Thyroid gland (tissue), 4 donors: ENCODE results near the gene NFIB.
A peak's percentile ranks its signal among the peaks of the same experiment; 100 is the strongest.

Experiments used
- CTCF ChIP-seq, 6 experiments: fragments of 200-600 bp in 3 of 6; fragments of 450-650 bp in 3 of 6; sonication (generic) in 3 of 6; IDR thresholded peaks; one replicate each; pipeline ENCODE4 v1.5.1; 2016 to 2019; ENCODE audit warnings: antibody characterized with exemption in 6 of 6, mild to moderate bottlenecking in 2 of 6, inconsistent platforms in 1 of 6, moderate library complexity in 1 of 6
- POLR2A ChIP-seq, 2 donors: fragments of 450-650 bp; IDR thresholded peaks; one replicate each; pipeline ENCODE4 v1.6.1; 2017; ENCODE audit warnings: antibody characterized with exemption in 2 of 2, mild to moderate bottlenecking in 2 of 2, moderate library complexity in 1 of 2

GRCh38 chr9:14322211-14323082 lies 8.5 kb upstream of the NFIB start:
- TF ChIP-seq CTCF (IDR thresholded peaks at IDR 0.05) (peak in 5 of 6 experiments; percentile 21 to 76 (median 54)), POLR2A (IDR thresholded peaks at IDR 0.05) (peak in 1 of 2 donors; percentile 76)
